Measurements from ENCODE around the gene H2AZ2.
"Not testable (repeated sequence)": the region's sequence is repeated elsewhere in the genome, so short reads cannot be mapped to it uniquely, and the experiment has no call there.

Gene H2AZ2

DNA sequence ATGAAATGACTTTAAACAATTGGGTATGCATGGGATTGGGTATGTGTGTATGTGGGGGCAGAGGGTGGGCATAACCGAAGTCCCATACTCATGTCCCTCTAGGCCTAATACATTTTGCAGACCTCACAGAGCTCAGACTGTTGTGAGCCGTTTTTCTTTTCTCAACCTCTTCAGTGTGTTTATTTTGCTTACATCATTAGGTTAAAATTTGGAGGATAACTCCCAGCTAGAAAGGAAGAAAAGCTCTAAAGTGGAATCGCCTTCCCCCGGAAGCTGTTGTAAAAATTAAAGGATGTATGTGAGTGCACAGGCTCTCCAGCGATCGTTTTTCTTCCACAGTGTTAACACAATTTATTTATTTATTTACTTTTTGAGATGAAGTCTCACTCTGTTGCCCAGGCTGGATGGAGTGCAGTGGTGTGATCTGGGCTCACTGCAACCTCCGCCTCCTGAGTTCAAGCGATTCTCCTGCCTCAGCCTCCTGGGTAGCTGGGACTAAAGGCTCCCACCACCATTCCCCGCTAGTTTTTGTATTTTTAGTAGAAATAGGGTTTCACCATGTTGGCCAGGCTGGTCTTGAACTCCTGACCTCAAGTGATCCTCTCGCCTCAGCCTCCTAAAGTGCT, 1.5 kb upstream of the H2AZ2 start:
- no peak overlapping the region for H3K4me3 ChIP-seq (ENCODE audit: low read length)
- no peak for DNase-seq (ENCODE audit: low read depth)
- TF ChIP-seq, protein P1, sequence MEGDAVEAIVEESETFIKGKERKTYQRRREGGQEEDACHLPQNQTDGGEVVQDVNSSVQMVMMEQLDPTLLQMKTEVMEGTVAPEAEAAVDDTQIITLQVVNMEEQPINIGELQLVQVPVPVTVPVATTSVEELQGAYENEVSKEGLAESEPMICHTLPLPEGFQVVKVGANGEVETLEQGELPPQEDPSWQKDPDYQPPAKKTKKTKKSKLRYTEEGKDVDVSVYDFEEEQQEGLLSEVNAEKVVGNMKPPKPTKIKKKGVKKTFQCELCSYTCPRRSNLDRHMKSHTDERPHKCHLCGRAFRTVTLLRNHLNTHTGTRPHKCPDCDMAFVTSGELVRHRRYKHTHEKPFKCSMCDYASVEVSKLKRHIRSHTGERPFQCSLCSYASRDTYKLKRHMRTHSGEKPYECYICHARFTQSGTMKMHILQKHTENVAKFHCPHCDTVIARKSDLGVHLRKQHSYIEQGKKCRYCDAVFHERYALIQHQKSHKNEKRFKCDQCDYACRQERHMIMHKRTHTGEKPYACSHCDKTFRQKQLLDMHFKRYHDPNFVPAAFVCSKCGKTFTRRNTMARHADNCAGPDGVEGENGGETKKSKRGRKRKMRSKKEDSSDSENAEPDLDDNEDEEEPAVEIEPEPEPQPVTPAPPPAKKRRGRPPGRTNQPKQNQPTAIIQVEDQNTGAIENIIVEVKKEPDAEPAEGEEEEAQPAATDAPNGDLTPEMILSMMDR (conservative IDR thresholded peaks at IDR 0.05; ENCODE audit: low read depth, low read length) = no peak

DNA sequence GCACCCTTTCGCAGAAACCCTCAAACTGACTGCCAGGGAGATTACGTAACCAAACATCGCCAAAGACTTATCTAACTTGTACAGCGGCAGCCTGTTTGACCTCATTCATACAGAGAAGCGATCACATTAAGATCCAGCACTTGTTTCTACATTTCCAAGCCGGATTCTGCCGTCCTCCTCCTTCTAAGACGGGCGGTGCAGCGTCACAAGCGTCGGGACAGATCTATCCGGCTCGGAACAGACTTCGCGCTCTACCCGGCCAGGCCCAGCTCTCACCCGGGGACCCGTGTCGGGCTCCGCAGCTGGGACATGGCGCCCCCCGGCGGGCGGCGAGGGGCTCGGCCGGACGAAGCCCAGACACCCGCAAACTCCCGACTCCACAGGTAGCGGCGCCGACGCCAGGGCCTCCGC, 373 bp downstream of the H2AZ2 start:
- H3K4me3 ChIP-seq (ENCODE audit: low read length) = peak overlapping the region; percentile 94
- peak; percentile 44 for DNase-seq (ENCODE audit: low read depth)
- TF ChIP-seq, protein P1 (conservative IDR thresholded peaks at IDR 0.05; ENCODE audit: low read depth, low read length) = peak; percentile 75

DNA sequence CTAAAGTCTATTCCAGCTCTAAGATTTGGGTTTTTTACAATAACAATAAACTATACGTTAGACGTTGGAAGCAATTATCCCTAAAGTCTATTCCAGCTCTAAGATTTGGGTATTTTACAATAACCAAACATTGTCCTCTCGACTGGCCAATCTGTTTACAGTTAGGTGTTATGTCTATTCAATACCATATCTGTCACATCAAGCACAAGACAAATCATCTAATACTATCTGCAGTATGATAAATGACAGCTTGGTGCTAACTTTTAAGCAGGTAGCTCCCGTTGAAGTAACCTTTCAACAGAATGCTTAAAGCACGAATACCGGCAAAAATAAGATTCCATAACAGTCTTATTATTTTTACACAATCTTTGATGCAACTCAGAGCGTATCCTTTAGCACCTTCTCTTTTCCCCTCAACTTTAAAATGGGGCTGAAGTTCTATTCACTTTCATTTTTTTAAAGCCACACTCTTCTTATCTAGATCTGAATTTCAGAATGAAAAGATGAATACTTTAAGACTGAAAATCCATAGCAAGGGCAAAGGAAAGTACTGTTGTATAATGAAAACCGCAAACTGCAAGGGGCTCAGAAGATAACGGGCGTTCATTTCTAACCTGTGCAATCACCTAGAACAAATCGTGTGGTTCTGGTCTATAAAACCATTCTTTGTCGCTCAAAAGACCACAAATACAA, 925 bp downstream of the H2AZ2 start:
- DNase-seq (ENCODE audit: low read depth) = no peak
- peak overlapping the region; percentile 94 for H3K4me3 ChIP-seq (ENCODE audit: low read length)
- TF ChIP-seq, protein P1 (conservative IDR thresholded peaks at IDR 0.05; ENCODE audit: low read depth, low read length) = no peak

DNA sequence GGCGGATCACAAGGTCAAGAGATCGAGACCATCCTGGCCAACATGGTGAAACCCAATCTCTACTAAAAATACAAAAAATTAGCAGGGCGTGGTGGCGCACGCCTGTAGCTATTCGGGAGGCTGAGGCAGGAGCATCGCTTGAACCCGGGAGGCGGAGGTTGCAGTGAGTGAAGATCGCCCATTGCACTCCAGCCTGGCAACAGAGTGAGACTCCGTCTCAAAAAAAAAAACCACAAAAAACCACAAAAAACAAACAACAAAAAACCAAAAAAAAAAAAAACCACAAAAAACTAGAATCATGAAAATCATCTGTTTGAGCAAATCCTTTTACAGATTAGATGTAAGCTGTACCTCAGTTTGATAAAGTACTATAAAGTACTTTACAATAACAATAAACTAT, 1.5 kb downstream of the H2AZ2 start:
- not testable (repeated sequence) for DNase-seq (ENCODE audit: low read depth)
- peak overlapping the region; percentile 94 for H3K4me3 ChIP-seq (ENCODE audit: low read length)

DNA sequence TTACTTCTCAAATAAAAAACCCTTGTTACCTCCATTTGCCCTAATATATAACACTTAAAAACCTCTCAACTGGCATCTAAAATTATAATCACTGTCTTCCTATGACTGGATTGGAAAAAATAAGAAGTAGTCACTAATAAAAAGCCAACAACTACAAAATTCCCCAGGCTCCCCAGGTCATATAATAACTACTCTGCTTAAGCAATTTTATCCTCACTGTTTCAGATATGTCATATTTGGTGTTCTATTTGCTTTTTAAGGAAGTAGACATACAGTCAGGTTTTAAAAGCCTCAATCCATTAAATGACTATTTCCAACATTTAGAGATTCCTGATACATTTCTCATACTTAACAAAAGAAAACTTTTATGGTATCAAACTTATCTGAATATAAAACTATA, 2.4 kb downstream of the H2AZ2 start:
- no peak overlapping the region for H3K4me3 ChIP-seq (ENCODE audit: low read length)
- TF ChIP-seq, protein P1 (conservative IDR thresholded peaks at IDR 0.05; ENCODE audit: low read depth, low read length) = no peak
- DNase-seq (ENCODE audit: low read depth) = no peak

DNA sequence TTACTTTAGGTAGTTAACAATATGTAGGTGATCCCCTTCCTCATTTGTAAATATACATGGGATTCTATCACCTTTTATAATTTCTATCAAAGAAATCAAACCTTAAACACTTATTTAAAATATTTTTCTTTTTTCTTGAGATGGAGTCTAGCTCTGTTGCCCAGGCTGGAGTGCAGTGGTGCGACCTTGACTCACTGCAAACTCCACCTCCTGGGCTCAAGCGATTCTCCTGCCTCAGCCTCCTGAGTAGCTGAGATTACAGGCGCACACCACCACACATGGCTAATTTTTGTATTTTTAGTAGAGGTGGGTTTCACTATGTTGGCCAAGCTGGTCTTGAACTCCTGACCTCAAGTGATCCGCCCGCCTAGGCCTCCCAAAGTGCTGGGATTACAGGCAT, 4.4 kb downstream of the H2AZ2 start:
- not testable (repeated sequence) for H3K4me3 ChIP-seq (ENCODE audit: low read length); DNase-seq (ENCODE audit: low read depth)

DNA sequence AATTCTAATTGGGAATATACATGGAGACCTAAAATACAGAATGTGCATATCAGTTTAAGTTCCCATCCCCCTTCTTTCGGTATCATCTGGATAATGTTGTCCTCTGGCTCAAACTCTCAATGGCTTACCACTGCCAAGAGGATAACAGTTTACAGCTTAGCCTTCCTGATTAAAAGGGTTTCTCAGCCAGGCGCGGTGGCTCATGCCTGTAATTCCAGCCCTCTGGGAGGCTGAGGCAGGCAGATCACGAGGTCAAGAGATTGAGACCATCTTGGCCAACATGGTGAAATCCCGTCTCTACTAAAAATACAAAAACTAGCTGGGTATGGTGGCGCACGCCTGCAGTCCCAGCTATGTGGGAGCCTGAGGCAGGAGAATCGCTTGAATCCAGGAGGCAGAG, 5.2 kb downstream of the H2AZ2 start:
- DNase-seq (ENCODE audit: low read depth) = not testable (repeated sequence)

DNA sequence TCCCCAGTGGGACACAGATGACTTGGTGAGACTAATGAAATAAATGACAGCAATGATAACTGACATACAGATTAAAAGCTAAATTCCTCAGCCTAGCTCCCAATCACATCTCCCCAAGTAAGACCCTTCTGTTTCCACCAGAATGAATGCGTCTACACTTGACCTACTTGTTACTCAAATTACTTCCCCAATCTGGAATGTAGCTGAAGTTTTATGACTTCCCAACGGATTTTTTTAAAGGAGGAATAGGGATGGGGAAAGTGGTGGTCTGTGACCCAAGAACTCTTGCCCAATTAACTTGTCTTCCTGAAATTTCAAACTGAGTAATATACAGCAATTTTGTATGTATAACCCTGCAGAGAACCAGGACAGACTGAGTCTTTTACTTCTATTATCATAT, 9.1 kb downstream of the H2AZ2 start:
- DNase-seq (ENCODE audit: low read depth) = no peak
- TF ChIP-seq, protein P1 (conservative IDR thresholded peaks at IDR 0.05; ENCODE audit: low read depth, low read length) = no peak
- H3K4me3 ChIP-seq (ENCODE audit: low read length) = no peak overlapping the region

More for the DNA sequence above, 5.2 kb downstream of the H2AZ2 start:
- H3K4me3 ChIP-seq (ENCODE audit: low read length) = not testable (repeated sequence)

All from retinal pigment epithelial cell (primary cell).